Thymus (tissue), 11 donors: ENCODE data around the gene APMAP. TPM values are rescaled to one million over a fixed set of nuclear protein-coding genes. Genes with fewer than 3 reads are reported as not detected.

Source experiments
- DNase-seq, 9 donors: peaks; one replicate each; pipeline ENCODE4 v3.0.0-alpha.2; 2013; ENCODE audit warnings: low spot score in 9 of 9, low read depth in 6 of 9, missing footprints in 1 of 9
- H3K27ac ChIP-seq, 2 donors: one replicate each; pipeline ENCODE4 v1.5.1; 2013; ENCODE audit warnings: control low read depth in 1 of 2, low read depth in 1 of 2, low read length in 1 of 2, mild to moderate bottlenecking in 1 of 2, moderate library complexity in 1 of 2
- H3K27me3 ChIP-seq, 2 donors: one replicate each; pipeline ENCODE4 v1.5.1; 2013; ENCODE audit warnings: low read length in 1 of 2; ENCODE audit not compliant: control insufficient read depth in 2 of 2, insufficient read depth in 1 of 2
- H3K36me3 ChIP-seq, 2 donors: one replicate each; pipeline ENCODE4 v1.5.1; 2013; ENCODE audit warnings: low read length in 1 of 2, mild to moderate bottlenecking in 1 of 2, moderate library complexity in 1 of 2; ENCODE audit not compliant: control insufficient read depth in 2 of 2, insufficient read depth in 2 of 2
- H3K4me1 ChIP-seq, 2 donors: one replicate each; pipeline ENCODE4 v1.5.1; 2013; ENCODE audit warnings: low read length in 2 of 2; ENCODE audit not compliant: control insufficient read depth in 2 of 2, insufficient read depth in 2 of 2
- H3K4me3 ChIP-seq, 2 donors: one replicate each; pipeline ENCODE4 v1.5.1; 2013; ENCODE audit warnings: low read length in 2 of 2, control low read depth in 1 of 2, mild to moderate bottlenecking in 1 of 2
- H3K9me3 ChIP-seq, 2 donors: one replicate each; pipeline ENCODE4 v1.5.1; 2013; ENCODE audit warnings: low read length in 1 of 2, mild to moderate bottlenecking in 1 of 2; ENCODE audit not compliant: control insufficient read depth in 2 of 2, insufficient read depth in 1 of 2
- WGBS: extraction: QIAGEN DNeasy Blood & Tissue Kit; methylation state at CpG from one replicate; pipeline ENCODE4 v1.1.7; 2013; 5-methylcytosine and 5-hydroxymethylcytosine counted together
- polyA plus RNA-seq: library from polyadenylated mRNA; stranded (reverse); fragments of 200-250 nt; gene quantifications from one replicate; pipeline ENCODE4 v1.2.3, GENCODE V29; 2013
- total RNA-seq: library from RNA; stranded (reverse); fragments of 120-200 nt; gene quantifications from one replicate; pipeline ENCODE4 v1.2.4, GENCODE V29; 2013
- donor health status: healthy.

The APMAP gene
- total and polyA plus RNA-seq, 2 donors, result 49.3 to 53.4 TPM

DNA sequence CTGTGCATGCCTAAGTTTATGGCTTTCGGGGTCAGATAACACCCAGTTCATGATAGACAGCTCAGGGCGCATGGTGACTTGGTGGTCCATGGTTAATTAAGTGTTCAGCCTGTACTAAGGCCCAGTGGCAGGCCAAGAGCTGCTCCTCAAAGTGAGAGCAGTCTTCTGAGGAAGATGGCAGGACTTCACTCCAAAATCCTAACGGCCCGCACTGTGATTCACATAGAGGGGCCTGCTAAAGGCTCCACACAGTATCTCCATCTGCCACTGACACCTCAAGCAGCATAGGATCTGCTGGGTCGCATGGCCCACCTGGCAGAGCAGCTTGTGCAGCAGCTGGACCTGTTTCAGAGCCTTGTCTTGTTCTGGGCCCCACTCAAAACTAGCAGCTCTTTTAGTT lies 54.1 kb downstream of the APMAP start:
- no peak overlapping the region for H3K27ac ChIP-seq
- H3K36me3 ChIP-seq, result no peaks in the 10 kb centered on the region
- H3K4me3 ChIP-seq, result no peak overlapping the region
- peaks cover 0 to 20% of the 10 kb centered on the region in 2 donors for H3K9me3 ChIP-seq
- H3K4me1 ChIP-seq, result peaks cover 11 to 17% of the 10 kb centered on the region in 2 donors
- H3K27me3 ChIP-seq, result no peaks in the 10 kb centered on the region
- DNase-seq, result no peak
- 97% methylated on average over 5 of the region's 5 CpGs for WGBS

DNA sequence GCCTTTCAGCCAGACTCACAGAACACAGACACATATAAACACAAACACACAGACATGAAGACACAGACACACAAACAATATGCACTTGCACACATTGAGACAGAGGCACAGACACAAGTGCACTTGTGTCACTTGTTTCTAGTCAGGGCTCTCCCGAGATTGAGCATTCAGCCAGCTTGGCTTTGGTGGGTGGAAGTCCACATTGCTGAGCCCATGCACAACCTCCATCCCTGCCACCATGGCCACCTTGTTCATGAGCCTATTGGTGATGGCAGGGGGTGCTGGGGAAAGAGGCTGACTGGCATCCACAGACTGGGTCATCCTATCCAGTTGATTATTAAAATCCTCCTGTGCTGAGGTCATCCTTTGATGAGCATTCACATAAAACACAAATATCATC lies 55.0 kb downstream of the APMAP start:
- Histone ChIP-seq H3K4me3 (no peak overlapping the region), H3K27ac (no peak overlapping the region), H3K27me3 (no peaks in the 10 kb centered on the region), H3K9me3 (peaks cover 0 to 20% of the 10 kb centered on the region in 2 donors), H3K4me1 (peaks cover 14 to 21% of the 10 kb centered on the region in 2 donors), H3K36me3 (no peaks in the 10 kb centered on the region)
- no peak for DNase-seq
- WGBS, result 98% methylated on average over 1 of the region's 1 CpG

- Histone ChIP-seq H3K4me1 (peaks cover 17 to 24% of the 10 kb centered on the region in 2 donors), H3K27me3 (no peaks in the 10 kb centered on the region), H3K4me3 (no peak overlapping the region), H3K36me3 (no peaks in the 10 kb centered on the region), H3K9me3 (peaks cover 0 to 20% of the 10 kb centered on the region in 2 donors), H3K27ac (no peak overlapping the region)
- WGBS, result 96% methylated on average over 7 of the region's 7 CpGs
- no peak for DNase-seq
These were observed 55.8 kb downstream of the APMAP start for GRCh38 chr20:24936526-24937407.

DNA sequence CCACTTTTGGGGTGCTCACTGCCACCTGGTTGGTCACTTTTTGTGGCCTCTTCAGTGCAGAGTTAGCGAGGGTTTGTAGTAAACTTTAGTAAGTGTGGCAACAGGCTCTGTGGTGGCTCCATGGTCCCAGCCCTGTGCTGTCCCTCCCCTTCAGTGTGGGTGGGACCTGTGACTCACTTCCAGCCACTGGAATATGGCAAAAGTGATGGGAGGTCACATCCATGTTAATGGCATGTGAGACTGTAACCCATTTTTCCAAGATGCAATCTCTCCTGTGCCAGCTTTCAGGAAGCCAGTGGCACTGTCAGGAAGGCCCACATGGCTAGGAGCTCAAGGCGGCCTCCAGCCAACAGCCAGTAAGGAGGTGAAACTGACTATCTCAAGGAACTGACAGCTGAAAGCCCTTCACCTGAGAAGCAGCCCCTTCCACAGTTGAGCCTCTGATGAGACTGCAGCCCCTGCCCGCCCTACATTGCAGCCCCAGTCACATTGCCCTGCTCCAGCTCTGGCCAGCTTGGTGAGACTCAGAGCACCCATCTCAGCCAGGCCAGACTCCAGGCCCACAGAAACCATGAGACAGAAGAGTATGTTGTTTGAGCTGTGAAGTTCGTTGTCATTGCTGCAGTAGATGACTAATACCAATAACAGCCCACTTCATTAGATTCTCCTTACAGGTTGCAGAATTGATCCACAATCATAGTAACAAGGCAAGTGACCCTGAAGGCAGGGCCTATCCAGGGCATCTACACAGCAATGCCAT lies 56.6 kb downstream of the APMAP start:
- Histone ChIP-seq H3K4me3 (no peak overlapping the region), H3K9me3 (peaks cover 0 to 20% of the 10 kb centered on the region in 2 donors), H3K27me3 (no peaks in the 10 kb centered on the region), H3K36me3 (no peaks in the 10 kb centered on the region), H3K4me1 (peaks cover 24 to 31% of the 10 kb centered on the region in 2 donors), H3K27ac (no peak overlapping the region)
- DNase-seq, result no peak
- 97% methylated on average over 4 of the region's 4 CpGs for WGBS

- WGBS, result 98% methylated on average over 3 of the region's 3 CpGs
- Histone ChIP-seq H3K36me3 (no peaks in the 10 kb centered on the region), H3K4me1 (peaks cover 24 to 31% of the 10 kb centered on the region in 2 donors), H3K27ac (no peak overlapping the region), H3K27me3 (no peaks in the 10 kb centered on the region), H3K9me3 (peaks cover 0 to 20% of the 10 kb centered on the region in 2 donors), H3K4me3 (no peak overlapping the region)
- no peak for DNase-seq
These were observed 57.4 kb downstream of the APMAP start for GRCh38 chr20:24935140-24935539.

GRCh38 chr20:24934716-24935115 lies 57.8 kb downstream of the APMAP start:
- H3K27ac ChIP-seq, result no peak overlapping the region
- 88% methylated on average over 3 of the region's 3 CpGs for WGBS
- peaks cover 0 to 20% of the 10 kb centered on the region in 2 donors for H3K9me3 ChIP-seq
- H3K36me3 ChIP-seq, result no peaks in the 10 kb centered on the region
- H3K4me1 ChIP-seq, result peaks cover 24 to 31% of the 10 kb centered on the region in 2 donors
- no peak overlapping the region for H3K4me3 ChIP-seq
- H3K27me3 ChIP-seq, result no peaks in the 10 kb centered on the region
- DNase-seq, result peak in 1 of 9 donors; percentile 10

DNA sequence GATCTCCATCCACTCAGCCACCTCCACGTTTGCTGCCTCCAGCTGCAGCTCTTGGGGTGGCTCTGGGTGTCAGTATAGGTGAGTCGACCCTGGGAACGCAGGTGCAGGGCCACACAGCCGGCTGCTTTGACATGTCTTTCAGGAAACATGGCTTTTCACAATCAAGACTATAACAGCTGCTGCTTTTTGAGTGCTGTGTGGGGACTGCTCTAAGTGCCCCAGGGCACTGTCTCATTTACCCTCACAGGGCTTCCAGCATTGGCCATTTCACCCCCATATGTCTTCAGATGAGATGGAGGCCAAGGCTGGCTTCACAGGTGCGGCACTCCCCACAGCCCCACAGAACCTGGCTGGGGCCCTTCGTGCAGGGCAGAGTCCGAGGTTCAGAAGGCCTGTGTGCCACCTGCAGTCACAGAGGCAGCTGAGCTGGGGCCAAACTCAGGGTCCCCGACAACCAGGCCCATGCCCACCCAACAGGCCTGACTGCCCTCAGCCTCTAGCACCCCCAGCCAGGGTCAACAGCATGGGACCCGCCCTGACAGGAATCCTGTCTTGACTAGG lies 58.4 kb downstream of the APMAP start:
- DNase-seq, result peak in 8 of 9 donors; percentile 20 to 83 (median 54)
- WGBS, result 51% methylated on average over 9 of the region's 9 CpGs

DNA sequence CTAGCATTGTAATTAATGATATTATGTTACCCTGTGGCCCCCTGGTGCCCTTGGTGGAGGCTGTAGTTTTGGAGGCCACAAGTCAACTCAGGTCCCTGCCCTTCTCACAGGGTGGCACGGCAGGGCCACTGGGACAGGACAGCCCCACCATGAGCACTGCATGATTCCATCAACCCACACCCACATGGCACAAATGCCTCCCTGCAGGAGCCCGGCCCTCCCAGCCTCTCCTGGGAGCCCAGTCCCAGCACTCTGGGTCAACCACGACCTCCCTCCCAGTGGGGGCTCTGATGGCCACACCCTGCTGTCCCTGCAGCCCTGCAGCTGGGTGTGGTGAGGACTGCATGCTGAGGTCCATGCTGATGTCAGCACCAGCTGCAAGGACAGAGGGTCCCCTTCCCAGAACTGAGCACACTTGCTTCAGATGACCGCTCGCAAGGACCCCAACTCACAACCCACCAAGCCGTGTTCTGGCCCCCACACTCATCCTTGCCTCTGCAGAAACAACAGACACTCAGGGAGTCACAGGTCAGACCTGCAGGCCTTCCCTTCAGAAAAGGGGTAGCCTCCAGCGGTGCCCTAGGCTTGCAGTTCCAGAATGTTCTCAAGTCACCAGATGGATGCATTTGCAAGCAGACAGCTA lies 59.2 kb downstream of the APMAP start:
- H3K4me3 ChIP-seq, result no peak overlapping the region
- peak overlapping the region in 1 of 2 donors; percentile 75 for H3K27ac ChIP-seq
- H3K27me3 ChIP-seq, result no peaks in the 10 kb centered on the region
- peaks cover 0 to 20% of the 10 kb centered on the region in 2 donors for H3K9me3 ChIP-seq
- no peak for DNase-seq
- 95% methylated on average over 7 of the region's 7 CpGs for WGBS
- no peaks in the 10 kb centered on the region for H3K36me3 ChIP-seq
- H3K4me1 ChIP-seq, result peaks cover 24 to 31% of the 10 kb centered on the region in 2 donors

More for the DNA sequence above, 58.4 kb downstream of the APMAP start:
- no peak overlapping the region for H3K4me3 ChIP-seq
- H3K27me3 ChIP-seq, result no peaks in the 10 kb centered on the region
- peaks cover 24 to 31% of the 10 kb centered on the region in 2 donors for H3K4me1 ChIP-seq
- no peaks in the 10 kb centered on the region for H3K36me3 ChIP-seq
- H3K27ac ChIP-seq, result peak overlapping the region; percentile 43 to 75
- H3K9me3 ChIP-seq, result peaks cover 0 to 20% of the 10 kb centered on the region in 2 donors
